CD4-positive, alpha-beta T cell treated with Interleukin-15 for 4 hours (primary cell): Measurements from ENCODE around the gene TECPR2.

Experiments
- DNase-seq: peaks from one replicate; pipeline ENCODE4 v3.0.0-alpha.2; 2020; ENCODE audit warnings: low spot score

TECPR2 gene

GRCh38 chr14:102495491-102496330 lies 133.0 kb downstream of the TECPR2 start:
- no peak for DNase-seq

- no peak for DNase-seq
Observed at GRCh38 chr14:102496331-102496691, 133.6 kb downstream of the TECPR2 start.

GRCh38 chr14:102496958-102497744 lies 134.4 kb downstream of the TECPR2 start:
- DNase-seq: no peak

- DNase-seq: no peak
Observed at GRCh38 chr14:102497998-102498677, 135.4 kb downstream of the TECPR2 start.

GRCh38 chr14:102498678-102499265 lies 136.0 kb downstream of the TECPR2 start:
- DNase-seq: no peak

- DNase-seq: no peak
Observed at GRCh38 chr14:102499401-102500157, 136.8 kb downstream of the TECPR2 start.

- no peak for DNase-seq
Observed at GRCh38 chr14:102500158-102500662, 137.5 kb downstream of the TECPR2 start.

- DNase-seq: no peak
Observed at GRCh38 chr14:102500713-102501112, 138.0 kb downstream of the TECPR2 start.

GRCh38 chr14:102501751-102502315 lies 139.1 kb downstream of the TECPR2 start:
- no peak for DNase-seq

- no peak for DNase-seq
Observed at GRCh38 chr14:102502571-102502970, 139.8 kb downstream of the TECPR2 start.

- DNase-seq: no peak
Observed at GRCh38 chr14:102503641-102504327, 141.0 kb downstream of the TECPR2 start.

GRCh38 chr14:102504328-102504999 lies 141.7 kb downstream of the TECPR2 start:
- DNase-seq: no peak

GRCh38 chr14:102505000-102505619 lies 142.4 kb downstream of the TECPR2 start:
- no peak for DNase-seq

- DNase-seq: no peak
Observed at GRCh38 chr14:102505775-102506625, 143.3 kb downstream of the TECPR2 start.

- DNase-seq: no peak
Observed at GRCh38 chr14:102506626-102506925, 143.8 kb downstream of the TECPR2 start.

- DNase-seq: peak; percentile 15
Observed at GRCh38 chr14:102507081-102507856, 144.5 kb downstream of the TECPR2 start.

- DNase-seq: no peak
Observed at GRCh38 chr14:102507857-102508312, 145.1 kb downstream of the TECPR2 start.

GRCh38 chr14:102508410-102508773 lies 145.7 kb downstream of the TECPR2 start:
- no peak for DNase-seq
